Limb (tissue), 2 donors: Measurements from ENCODE around the gene LMO7.
"Not testable (repeated sequence)": the region's sequence is repeated elsewhere in the genome, so short reads cannot be mapped to it uniquely, and the experiment has no call there.

Experiments used
- DNase-seq, 2 donors: peaks; one replicate each; pipeline ENCODE4 v3.0.0-alpha.2; 2016; ENCODE audit errors: extremely low spot score in 2 of 2

The LMO7 gene

GRCh38 chr13:75647126-75647784, 11.1 kb downstream of the LMO7 start:
- no peak for DNase-seq

- no peak for DNase-seq
Measured at GRCh38 chr13:75648446-75648845, 12.3 kb downstream of the LMO7 start.

GRCh38 chr13:75651013-75651412, 14.9 kb downstream of the LMO7 start:
- peak in 1 of 2 donors; percentile 40 for DNase-seq

GRCh38 chr13:75652726-75653125, 16.6 kb downstream of the LMO7 start:
- no peak for DNase-seq

GRCh38 chr13:75656425-75656989, 20.4 kb downstream of the LMO7 start:
- no peak for DNase-seq

- DNase-seq = no peak
Measured at GRCh38 chr13:75657111-75657510, 21.0 kb downstream of the LMO7 start.

- DNase-seq = no peak
Measured at GRCh38 chr13:75660694-75661093, 24.6 kb downstream of the LMO7 start.

GRCh38 chr13:75661443-75661842, 25.3 kb downstream of the LMO7 start:
- DNase-seq = no peak

- no peak for DNase-seq
Measured at GRCh38 chr13:75666646-75667351, 30.7 kb downstream of the LMO7 start.

- no peak for DNase-seq
Measured at GRCh38 chr13:75669706-75670105, 33.6 kb downstream of the LMO7 start.

- DNase-seq = no peak
Measured at GRCh38 chr13:75670496-75670895, 34.4 kb downstream of the LMO7 start.

- no peak for DNase-seq
Measured at GRCh38 chr13:75675421-75675820, 39.3 kb downstream of the LMO7 start.

GRCh38 chr13:75679459-75679858, 43.3 kb downstream of the LMO7 start:
- DNase-seq = no peak

- DNase-seq = not testable (repeated sequence)
Measured at GRCh38 chr13:75680251-75680650, 44.1 kb downstream of the LMO7 start.

GRCh38 chr13:75682326-75682725, 46.2 kb downstream of the LMO7 start:
- DNase-seq = no peak

- no peak for DNase-seq
Measured at GRCh38 chr13:75685239-75685697, 49.1 kb downstream of the LMO7 start.

- DNase-seq = peak in 1 of 2 donors; percentile 42
Measured at GRCh38 chr13:75687150-75687763, 51.1 kb downstream of the LMO7 start.

- DNase-seq = no peak
Measured at GRCh38 chr13:75689686-75690085, 53.6 kb downstream of the LMO7 start.

GRCh38 chr13:75690607-75691006, 54.5 kb downstream of the LMO7 start:
- no peak for DNase-seq

GRCh38 chr13:75691183-75691582, 55.1 kb downstream of the LMO7 start:
- DNase-seq = no peak

GRCh38 chr13:75693227-75693626, 57.1 kb downstream of the LMO7 start:
- no peak for DNase-seq

GRCh38 chr13:75694722-75695121, 58.6 kb downstream of the LMO7 start:
- DNase-seq = no peak
